ENCODE data around the gene C12orf76. TPM values are rescaled to one million over a fixed set of nuclear protein-coding genes. Genes with fewer than 3 reads are reported as not detected.

C12orf76 gene
- polyA plus RNA-seq, 3 donors = 9.3 to 19.4 (median 10.6) TPM

GRCh38 chr12:110062241-110062640, 13.9 kb upstream of the C12orf76 start:
- H3K27me3 Mint-ChIP-seq (ENCODE audit: low read depth in 3 of 3) = no peaks in the 10 kb centered on the region
- DNase-seq = no peak
- Histone ChIP-seq H3K4me3 (replicated peaks in 1 of 3; ENCODE audit: low read depth in 2 of 3, low read length in 3 of 3) (no peak overlapping the region), H3K27me3 (ENCODE audit: control insufficient read depth in 2 of 2, insufficient read depth in 2 of 2, low read length in 2 of 2) (no peaks in the 10 kb centered on the region), H3K36me3 (replicated peaks in 1 of 2; ENCODE audit: control insufficient read depth in 1 of 2, insufficient read depth in 2 of 2, low read length in 2 of 2) (no peaks in the 10 kb centered on the region), H3K9ac (ENCODE audit: insufficient read depth, low read length, poor library complexity, severe bottlenecking) (no peak overlapping the region), H3K27ac (ENCODE audit: low read depth in 1 of 2, low read length in 2 of 2) (no peak overlapping the region), H2AFZ (ENCODE audit: insufficient read depth, low read depth, low read length, poor library complexity, severe bottlenecking) (no peak overlapping the region), H4K20me1 (ENCODE audit: insufficient read depth, low read length) (no peaks in the 10 kb centered on the region), H3K9me3 (replicated peaks in 1 of 2; ENCODE audit: control insufficient read depth in 1 of 2, insufficient read depth in 1 of 2, low read length in 2 of 2) (no peaks in the 10 kb centered on the region), H3K4me2 (replicated peaks; ENCODE audit: extremely low read depth, low read length, poor library complexity, severe bottlenecking) (no peak overlapping the region), H3K79me2 (ENCODE audit: insufficient read depth, low read length) (no peaks in the 10 kb centered on the region), H3K4me1 (ENCODE audit: control insufficient read depth in 1 of 2, insufficient read depth in 2 of 2, low read length in 2 of 2) (peaks cover 10 to 17% of the 10 kb centered on the region in 2 donors)
- H3K4me3 Mint-ChIP-seq = no peak overlapping the region
- no peaks in the 10 kb centered on the region for H3K36me3 Mint-ChIP-seq
- 92% methylated on average over 2 of the region's 2 CpGs for WGBS (ENCODE audit: insufficient coverage)
- peaks cover 22% of the 10 kb centered on the region for H3K4me1 Mint-ChIP-seq
- no peak overlapping the region for H3K27ac Mint-ChIP-seq
- no peak for TF ChIP-seq CTCF (IDR thresholded peaks at IDR 0.05)
- H3K9me3 Mint-ChIP-seq = no peaks in the 10 kb centered on the region
- intact Hi-C loops (cut with micrococcal nuclease) = no loop called here

GRCh38 chr12:110059651-110060000, 11.3 kb upstream of the C12orf76 start:
- no peaks in the 10 kb centered on the region for H3K36me3 Mint-ChIP-seq

More at GRCh38 chr12:110059651-110060000, 11.3 kb upstream of the C12orf76 start:
- H3K4me1 ChIP-seq (ENCODE audit: control insufficient read depth in 1 of 2, insufficient read depth in 2 of 2, low read length in 2 of 2) = peaks cover 17 to 26% of the 10 kb centered on the region in 2 donors
- no peaks in the 10 kb centered on the region for H4K20me1 ChIP-seq (ENCODE audit: insufficient read depth, low read length)
- no peak overlapping the region for H3K27ac ChIP-seq (ENCODE audit: low read depth in 1 of 2, low read length in 2 of 2)
- WGBS (ENCODE audit: insufficient coverage) = 100% methylated on average over 1 of the region's 2 CpGs
- H3K27me3 Mint-ChIP-seq (ENCODE audit: low read depth in 3 of 3) = peaks cover 0 to 2% (median 2%) of the 10 kb centered on the region in 3 donors
- no peak overlapping the region for H3K4me3 ChIP-seq (replicated peaks in 1 of 3; ENCODE audit: low read depth in 2 of 3, low read length in 3 of 3)
- no peaks in the 10 kb centered on the region for H3K27me3 ChIP-seq (ENCODE audit: control insufficient read depth in 2 of 2, insufficient read depth in 2 of 2, low read length in 2 of 2)
- no peak overlapping the region for H2AFZ ChIP-seq (ENCODE audit: insufficient read depth, low read depth, low read length, poor library complexity, severe bottlenecking)
- no peak overlapping the region for H3K4me3 Mint-ChIP-seq
- no peak overlapping the region for H3K4me2 ChIP-seq (replicated peaks; ENCODE audit: extremely low read depth, low read length, poor library complexity, severe bottlenecking)
- no peaks in the 10 kb centered on the region for H3K79me2 ChIP-seq (ENCODE audit: insufficient read depth, low read length)
- no peak for DNase-seq
- H3K9me3 ChIP-seq (replicated peaks in 1 of 2; ENCODE audit: control insufficient read depth in 1 of 2, insufficient read depth in 1 of 2, low read length in 2 of 2) = no peaks in the 10 kb centered on the region
- H3K9ac ChIP-seq (ENCODE audit: insufficient read depth, low read length, poor library complexity, severe bottlenecking) = no peak overlapping the region
- no peak for TF ChIP-seq CTCF (IDR thresholded peaks at IDR 0.05)
- peak overlapping the region in 1 of 7 donors; percentile 60 for H3K27ac Mint-ChIP-seq
- intact Hi-C loops (cut with micrococcal nuclease) = loop anchor here in 1 of 2 donors (10.0 kb wide), 1 partner anchor 65 kb away; the partner anchor contains the start of gene IFT81
- H3K4me1 Mint-ChIP-seq = peaks cover 33% of the 10 kb centered on the region
- H3K9me3 Mint-ChIP-seq = peaks cover 0 to 1% (median 0%) of the 10 kb centered on the region in 7 donors
- H3K36me3 ChIP-seq (replicated peaks in 1 of 2; ENCODE audit: control insufficient read depth in 1 of 2, insufficient read depth in 2 of 2, low read length in 2 of 2) = no peaks in the 10 kb centered on the region

All from CD14-positive monocyte (primary cell).